ENCODE measurements around the gene NEDD4L. TPM values are rescaled to one million over a fixed set of nuclear protein-coding genes. Genes with fewer than 3 reads are reported as not detected.

Gene NEDD4L
- total RNA-seq, 1 donor from 2014 or later, result 95.9 TPM

DNA sequence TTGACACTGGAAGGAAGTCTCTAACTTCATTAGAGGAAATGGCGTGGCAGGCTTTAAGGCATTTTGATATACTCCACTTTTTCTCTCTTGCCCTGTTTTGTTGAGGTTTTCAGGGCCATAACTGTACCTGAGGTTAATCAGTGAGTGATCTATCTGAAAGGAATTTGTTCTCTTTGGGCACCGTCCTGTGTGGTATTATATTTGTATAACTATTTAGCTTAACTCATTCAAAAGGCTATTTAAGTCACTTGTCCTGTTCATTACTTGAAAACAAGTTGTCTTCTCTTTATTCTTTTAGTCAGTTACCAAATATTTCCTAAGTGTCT, 180.4 kb downstream of the NEDD4L start:
- H3K4me3 ChIP-seq (ENCODE audit: low read depth, low read length), result peak overlapping the region; percentile 61
- DNase-seq (ENCODE audit: low read depth), result no peak
- TF ChIP-seq, protein P1, sequence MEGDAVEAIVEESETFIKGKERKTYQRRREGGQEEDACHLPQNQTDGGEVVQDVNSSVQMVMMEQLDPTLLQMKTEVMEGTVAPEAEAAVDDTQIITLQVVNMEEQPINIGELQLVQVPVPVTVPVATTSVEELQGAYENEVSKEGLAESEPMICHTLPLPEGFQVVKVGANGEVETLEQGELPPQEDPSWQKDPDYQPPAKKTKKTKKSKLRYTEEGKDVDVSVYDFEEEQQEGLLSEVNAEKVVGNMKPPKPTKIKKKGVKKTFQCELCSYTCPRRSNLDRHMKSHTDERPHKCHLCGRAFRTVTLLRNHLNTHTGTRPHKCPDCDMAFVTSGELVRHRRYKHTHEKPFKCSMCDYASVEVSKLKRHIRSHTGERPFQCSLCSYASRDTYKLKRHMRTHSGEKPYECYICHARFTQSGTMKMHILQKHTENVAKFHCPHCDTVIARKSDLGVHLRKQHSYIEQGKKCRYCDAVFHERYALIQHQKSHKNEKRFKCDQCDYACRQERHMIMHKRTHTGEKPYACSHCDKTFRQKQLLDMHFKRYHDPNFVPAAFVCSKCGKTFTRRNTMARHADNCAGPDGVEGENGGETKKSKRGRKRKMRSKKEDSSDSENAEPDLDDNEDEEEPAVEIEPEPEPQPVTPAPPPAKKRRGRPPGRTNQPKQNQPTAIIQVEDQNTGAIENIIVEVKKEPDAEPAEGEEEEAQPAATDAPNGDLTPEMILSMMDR (conservative IDR thresholded peaks at IDR 0.05; ENCODE audit: low read depth, low read length), result no peak

DNA sequence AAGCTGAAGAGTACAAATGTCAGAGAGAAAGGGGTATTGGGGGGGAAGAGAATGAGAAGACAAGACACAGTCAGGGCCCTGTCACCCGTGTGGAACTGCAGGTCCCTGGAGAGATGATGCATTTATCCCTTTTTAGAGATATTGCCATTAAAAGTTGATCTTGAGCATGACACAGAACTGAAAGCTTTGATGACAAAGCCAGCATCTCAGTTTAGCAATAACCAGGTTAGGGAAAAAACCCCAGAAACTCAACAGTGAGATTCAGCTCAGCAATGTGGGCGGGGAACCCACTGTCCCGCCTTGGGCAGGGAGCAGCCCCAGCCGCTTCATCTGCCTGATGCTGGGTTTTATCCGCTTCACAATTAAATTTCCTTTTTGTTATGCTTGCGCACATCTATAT, 181.1 kb downstream of the NEDD4L start:
- DNase-seq (ENCODE audit: low read depth), result no peak
- H3K4me3 ChIP-seq (ENCODE audit: low read depth, low read length), result no peak overlapping the region
- TF ChIP-seq, protein P1 (conservative IDR thresholded peaks at IDR 0.05; ENCODE audit: low read depth, low read length), result no peak

DNA sequence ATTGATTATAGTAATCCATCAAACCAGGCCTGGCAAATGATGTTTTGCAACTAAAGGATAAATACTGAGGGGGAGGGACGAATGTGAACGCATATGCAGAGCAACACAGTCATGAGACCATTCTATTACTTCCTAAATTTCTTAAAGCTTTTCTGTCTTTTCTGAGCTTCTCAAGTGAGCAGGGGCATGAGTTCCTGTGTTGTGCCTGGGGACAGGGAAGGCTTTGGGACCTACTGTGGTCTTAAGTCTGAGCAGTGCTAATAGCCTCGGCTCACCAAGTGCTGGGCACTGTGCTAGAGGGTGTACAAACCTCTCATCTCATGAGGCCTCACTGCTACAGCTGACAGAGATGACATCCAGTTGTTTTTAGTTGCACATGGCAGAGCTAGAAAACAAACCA, 182.4 kb downstream of the NEDD4L start:
- TF ChIP-seq, protein P1 (conservative IDR thresholded peaks at IDR 0.05; ENCODE audit: low read depth, low read length), result no peak
- no peak overlapping the region for H3K4me3 ChIP-seq (ENCODE audit: low read depth, low read length)
- no peak for DNase-seq (ENCODE audit: low read depth)

DNA sequence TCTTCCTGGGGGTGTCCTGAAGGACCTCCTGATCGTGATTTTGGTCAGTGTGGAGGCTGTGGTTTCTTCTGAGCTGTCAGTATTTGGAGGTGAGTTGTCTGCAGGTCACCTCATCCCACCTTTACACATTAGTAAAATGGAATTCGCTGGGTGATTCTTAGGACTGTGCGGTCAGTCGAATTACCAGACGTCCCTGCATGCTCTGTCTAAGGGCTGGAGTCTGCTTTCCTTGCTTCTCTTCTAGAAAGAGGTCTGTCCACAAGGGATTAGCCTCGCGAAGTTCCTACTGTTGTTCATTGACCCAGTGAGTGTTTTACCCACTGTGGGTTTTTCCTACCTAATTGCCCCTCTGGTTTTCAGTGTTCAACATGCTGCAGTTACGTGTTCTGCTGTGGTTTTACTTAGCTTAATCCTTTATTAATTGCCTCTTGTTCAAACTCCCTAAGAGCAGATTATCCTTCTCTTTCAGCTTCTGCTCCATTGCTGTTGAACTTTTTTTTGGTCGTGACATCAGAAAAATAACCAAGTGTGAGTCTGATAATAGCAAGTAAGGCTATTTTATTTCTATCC, 183.4 kb downstream of the NEDD4L start:
- TF ChIP-seq, protein P1 (conservative IDR thresholded peaks at IDR 0.05; ENCODE audit: low read depth, low read length), result no peak
- no peak overlapping the region for H3K4me3 ChIP-seq (ENCODE audit: low read depth, low read length)
- no peak for DNase-seq (ENCODE audit: low read depth)

DNA sequence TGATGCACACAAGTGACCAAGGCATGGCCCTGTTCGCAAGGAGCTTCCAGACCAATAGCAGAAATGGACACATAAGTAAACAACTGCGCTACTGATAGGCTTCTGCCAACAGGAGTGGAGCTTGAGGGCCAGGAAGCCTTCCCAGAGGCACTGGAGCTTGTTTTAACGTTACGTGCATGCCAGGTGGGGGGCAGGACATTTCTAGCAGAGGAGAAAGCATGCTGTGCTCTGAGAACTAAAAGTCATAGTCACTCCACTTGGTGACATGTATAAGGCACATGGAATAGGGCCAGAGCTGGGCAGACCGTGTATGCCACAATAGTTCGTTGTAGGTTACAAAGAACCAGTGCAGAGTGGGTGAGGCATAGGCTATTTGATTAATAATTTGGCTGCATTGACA, 184.2 kb downstream of the NEDD4L start:
- H3K4me3 ChIP-seq (ENCODE audit: low read depth, low read length), result no peak overlapping the region
- TF ChIP-seq, protein P1 (conservative IDR thresholded peaks at IDR 0.05; ENCODE audit: low read depth, low read length), result no peak
- DNase-seq (ENCODE audit: low read depth), result no peak

DNA sequence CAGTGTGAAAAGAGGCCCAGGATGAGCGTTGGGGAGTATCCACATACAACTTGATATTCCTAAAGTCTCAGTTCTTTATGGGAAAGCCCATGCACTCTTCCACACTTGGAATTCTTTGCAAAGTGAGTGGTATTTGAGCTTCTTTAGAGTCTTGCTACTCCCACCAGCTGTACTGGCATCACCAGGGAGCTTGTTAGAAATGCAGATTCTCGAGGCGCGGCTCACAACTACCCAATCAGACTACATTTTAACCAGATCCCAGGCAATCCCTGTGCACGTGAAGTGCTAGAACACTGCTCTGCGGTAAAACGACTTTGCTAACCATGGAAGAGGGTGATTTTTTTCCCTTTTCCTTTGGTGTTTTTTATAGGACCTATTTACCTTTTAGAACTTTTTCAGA, 184.7 kb downstream of the NEDD4L start:
- TF ChIP-seq, protein P1 (conservative IDR thresholded peaks at IDR 0.05; ENCODE audit: low read depth, low read length), result no peak
- H3K4me3 ChIP-seq (ENCODE audit: low read depth, low read length), result no peak overlapping the region
- no peak for DNase-seq (ENCODE audit: low read depth)

DNA sequence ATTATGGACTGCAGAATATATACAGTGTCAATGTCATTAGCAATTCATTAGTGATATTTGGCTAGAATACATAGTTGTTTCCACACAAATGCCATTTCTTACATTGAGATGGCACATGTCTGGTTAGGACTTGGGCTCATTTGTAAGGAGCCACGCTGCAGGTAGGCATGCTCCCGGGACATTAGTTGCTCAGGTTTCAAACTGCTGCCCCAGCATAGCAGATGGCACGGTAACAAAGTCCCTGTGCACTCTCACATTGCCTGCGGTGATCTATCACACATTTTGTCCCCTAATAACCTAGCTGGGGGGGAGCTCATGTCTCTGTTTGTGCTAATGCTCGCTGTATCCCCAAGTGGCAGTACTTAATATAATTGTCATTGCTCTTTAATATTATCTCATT, 185.1 kb downstream of the NEDD4L start:
- no peak overlapping the region for H3K4me3 ChIP-seq (ENCODE audit: low read depth, low read length)
- no peak for DNase-seq (ENCODE audit: low read depth)
- TF ChIP-seq, protein P1 (conservative IDR thresholded peaks at IDR 0.05; ENCODE audit: low read depth, low read length), result no peak

Data from epithelial cell of proximal tubule (primary cell).